SU-DHL-6 (cell line): ENCODE data around the gene MEGF6.

Experiments
- H2AFZ ChIP-seq: fragments of 200-600 bp; sonication (generic); 2 replicates; pipeline ENCODE4 v1.6.1; 2014; ENCODE audit warnings: low read depth, mild to moderate bottlenecking, moderate library complexity, mixed read lengths, antibody characterized with exemption, low read length; ENCODE audit not compliant: severe bottlenecking
- H3F3A ChIP-seq: fragments of 200-600 bp; shearing (Covaris generic); 2 replicates; pipeline ENCODE4 v1.6.0; 2016; ENCODE audit warnings: antibody characterized with exemption, mild to moderate bottlenecking; ENCODE audit not compliant: insufficient read depth
- H3K27ac ChIP-seq: fragments of 200-600 bp; sonication (generic); 2 replicates; pipeline ENCODE4 v1.5.1; 2016; ENCODE audit warnings: low read depth, mild to moderate bottlenecking, low read length, moderate library complexity, mixed read lengths
- H3K27me3 ChIP-seq: fragments of 200-600 bp; sonication (generic), shearing (Covaris generic); 2 replicates; pipeline ENCODE4 v1.6.0; 2014; ENCODE audit warnings: mild to moderate bottlenecking, low read length
- H3K36me3 ChIP-seq: fragments of 200-600 bp; sonication (generic); 2 replicates; pipeline ENCODE4 v1.6.1; 2014; ENCODE audit warnings: mild to moderate bottlenecking, low read length, mixed read lengths
- H3K4me2 ChIP-seq: fragments of 300-600, 200-600 bp; shearing (Covaris generic), sonication (generic); 2 replicates; pipeline ENCODE4 v1.6.0; 2014; ENCODE audit warnings: low read length, low read depth, mild to moderate bottlenecking; ENCODE audit not compliant: poor library complexity, severe bottlenecking
- H3K4me3 ChIP-seq: fragments of 200-600 bp; sonication (generic); 2 replicates; pipeline ENCODE4 v1.5.1; 2014; ENCODE audit warnings: antibody characterized with exemption, low read length, mild to moderate bottlenecking, mixed read lengths; ENCODE audit not compliant: insufficient read depth, poor library complexity, severe bottlenecking
- H3K79me2 ChIP-seq: fragments of 200-600 bp; sonication (generic); 2 replicates; pipeline ENCODE4 v1.6.1; 2014; ENCODE audit warnings: mild to moderate bottlenecking, low read length, moderate library complexity; ENCODE audit not compliant: insufficient read depth
- H3K9ac ChIP-seq: fragments of 200-600 bp; sonication (generic); 2 replicates; pipeline ENCODE4 v1.7.0; 2014; ENCODE audit warnings: mild to moderate bottlenecking, low read length
- H3K9me2 ChIP-seq: fragments of 200-600 bp; sonication (generic); replicated peaks from 2 replicates; pipeline ENCODE4 v1.6.1; 2014; ENCODE audit warnings: low read length; ENCODE audit not compliant: insufficient read depth
- H3K9me3 ChIP-seq: fragments of 200-600 bp; sonication (generic); 2 replicates; pipeline ENCODE4 v1.6.1; 2014; ENCODE audit warnings: low read length, mixed read lengths; ENCODE audit not compliant: insufficient read depth
- H4K20me1 ChIP-seq: fragments of 200-600 bp; sonication (generic); 2 replicates; pipeline ENCODE4 v1.6.1; 2014; ENCODE audit warnings: low read depth, mild to moderate bottlenecking, antibody characterized with exemption, low read length, moderate library complexity, mixed read lengths
- CTCF ChIP-seq: fragments of 200-600 bp; sonication (generic); IDR thresholded peaks from one replicate; pipeline ENCODE4 v1.5.1; 2017; ENCODE audit warnings: antibody characterized with exemption, mild to moderate bottlenecking, low read length, moderate library complexity; ENCODE audit not compliant: insufficient read depth, poor library complexity, severe bottlenecking
- EZH2phosphoT487 ChIP-seq: fragments of 200-600 bp; sonication (generic), shearing (Covaris generic); conservative IDR thresholded peaks from 2 replicates; pipeline ENCODE4 v1.6.1; 2018; ENCODE audit warnings: mild to moderate bottlenecking, antibody characterized with exemption, low read length, moderate library complexity, mixed read lengths

Gene MEGF6

GRCh38 chr1:3500265-3500835, 111.0 kb downstream of the MEGF6 start:
- Histone ChIP-seq H3K36me3 (no peaks in the 10 kb centered on the region), H3K9ac (no peak overlapping the region), H3F3A (no peaks in the 10 kb centered on the region), H3K9me2 (no peaks in the 10 kb centered on the region), H3K79me2 (no peaks in the 10 kb centered on the region), H3K27me3 (no peaks in the 10 kb centered on the region), H3K27ac (no peak overlapping the region), H3K4me2 (no peak overlapping the region), H3K4me3 (no peak overlapping the region), H4K20me1 (no peaks in the 10 kb centered on the region), H3K9me3 (no peaks in the 10 kb centered on the region), H2AFZ (no peak overlapping the region)
- no peak for TF ChIP-seq EZH2phosphoT487
- TF ChIP-seq CTCF, result no peak

- Histone ChIP-seq H3K36me3 (no peaks in the 10 kb centered on the region), H3K27me3 (no peaks in the 10 kb centered on the region), H3K4me2 (no peak overlapping the region), H2AFZ (no peak overlapping the region), H3K4me3 (no peak overlapping the region), H3F3A (no peaks in the 10 kb centered on the region), H3K9me3 (no peaks in the 10 kb centered on the region), H4K20me1 (no peaks in the 10 kb centered on the region), H3K9ac (no peak overlapping the region), H3K9me2 (no peaks in the 10 kb centered on the region), H3K27ac (no peak overlapping the region), H3K79me2 (no peaks in the 10 kb centered on the region)
- no peak for TF ChIP-seq CTCF
- TF ChIP-seq EZH2phosphoT487, result no peak
Observed at GRCh38 chr1:3499611-3500010, 111.7 kb downstream of the MEGF6 start.

GRCh38 chr1:3498986-3499385, 112.3 kb downstream of the MEGF6 start:
- no peaks in the 10 kb centered on the region for H4K20me1 ChIP-seq
- H2AFZ ChIP-seq, result no peak overlapping the region
- no peaks in the 10 kb centered on the region for H3K27me3 ChIP-seq
- no peaks in the 10 kb centered on the region for H3F3A ChIP-seq
- H3K9ac ChIP-seq, result no peak overlapping the region
- H3K9me2 ChIP-seq, result no peaks in the 10 kb centered on the region
- no peak overlapping the region for H3K4me2 ChIP-seq
- TF ChIP-seq EZH2phosphoT487, result no peak
- no peak for TF ChIP-seq CTCF
- H3K27ac ChIP-seq, result no peak overlapping the region
- H3K36me3 ChIP-seq, result no peaks in the 10 kb centered on the region
- no peak overlapping the region for H3K4me3 ChIP-seq
- no peaks in the 10 kb centered on the region for H3K79me2 ChIP-seq
- H3K9me3 ChIP-seq, result no peaks in the 10 kb centered on the region
